Vagina (tissue), 2 donors: Measurements from ENCODE around the gene CCNQ.

Source experiments
- CTCF ChIP-seq, 3 experiments: fragments of 450-650 bp in 2 of 3; fragments of 200-600 bp in 1 of 3; sonication (generic) in 1 of 3; IDR thresholded peaks; one replicate each; pipeline ENCODE4 v1.5.1; 2017 to 2019; ENCODE audit warnings: antibody characterized with exemption in 3 of 3, mild to moderate bottlenecking in 2 of 3, moderate library complexity in 2 of 3
- POLR2A ChIP-seq, 2 donors: fragments of 450-650 bp; IDR thresholded peaks; one replicate each; pipeline ENCODE4 v1.6.1; 2017; ENCODE audit warnings: antibody characterized with exemption in 2 of 2, mild to moderate bottlenecking in 2 of 2, moderate library complexity in 2 of 2
- POLR2AphosphoS5 ChIP-seq, 2 donors: sonication (generic); formaldehyde crosslinking; IDR thresholded peaks; one replicate each; pipeline ENCODE4 v1.9.0; 2017; ENCODE audit warnings: antibody characterized with exemption in 2 of 2, mild to moderate bottlenecking in 2 of 2, low read depth in 1 of 2; ENCODE audit not compliant: insufficient read depth in 1 of 2

- no peak for TF ChIP-seq POLR2A (IDR thresholded peaks at IDR 0.05)
- TF ChIP-seq CTCF (IDR thresholded peaks at IDR 0.05), result no peak
- TF ChIP-seq POLR2AphosphoS5 (IDR thresholded peaks at IDR 0.05; ENCODE audit: insufficient read depth in 1 of 2, low read depth in 1 of 2), result no peak
These were observed 16.0 kb downstream of the CCNQ start for GRCh38 chrX:153582896-153583295.
